ENCODE results near the gene TCF7L1.

The TCF7L1 gene

GRCh38 chr2:85242321-85242720 is 109.1 kb downstream of the TCF7L1 start:
- no peaks in the 10 kb centered on the region for H3K9me3 ChIP-seq (ENCODE audit: control extremely low read depth in 1 of 5, control insufficient read depth in 4 of 5, insufficient read depth in 2 of 5, low read depth in 1 of 5, low read length in 4 of 5)
- no peaks in the 10 kb centered on the region for H3K36me3 ChIP-seq (ENCODE audit: control insufficient read depth in 4 of 4, insufficient read depth in 4 of 4, low read length in 3 of 4)
- peaks cover 0 to 15% (median 4%) of the 10 kb centered on the region in 5 experiments for H3K27me3 ChIP-seq (replicated peaks in 2 of 5; ENCODE audit: control insufficient read depth in 4 of 5, insufficient read depth in 5 of 5, low read length in 4 of 5)
- CTCF ChIA-PET = interaction anchor here (1.3 kb wide), 1 partner anchor 176 kb away, joined by 6 read pairs; no protein-coding TSS in a partner anchor
- no peaks in the 10 kb centered on the region for H3K4me1 ChIP-seq (ENCODE audit: control extremely low read depth in 1 of 4, control insufficient read depth in 4 of 4, insufficient read depth in 4 of 4, low read length in 3 of 4)
- H3K27ac ChIP-seq (ENCODE audit: insufficient read depth in 1 of 2, low read depth in 1 of 2, low read length in 2 of 2, poor library complexity in 1 of 2, severe bottlenecking in 2 of 2) = no peak overlapping the region
- 96% methylated on average over 7 of the region's 7 CpGs for WGBS (ENCODE audit: insufficient coverage)
- POLR2A ChIA-PET = no interaction called here
- DNase-seq = no peak
- no peak overlapping the region for H3K4me3 ChIP-seq (ENCODE audit: control insufficient read depth in 1 of 7, extremely low read depth in 1 of 7, insufficient read depth in 4 of 7, low read depth in 2 of 7, low read length in 6 of 7)

DNA sequence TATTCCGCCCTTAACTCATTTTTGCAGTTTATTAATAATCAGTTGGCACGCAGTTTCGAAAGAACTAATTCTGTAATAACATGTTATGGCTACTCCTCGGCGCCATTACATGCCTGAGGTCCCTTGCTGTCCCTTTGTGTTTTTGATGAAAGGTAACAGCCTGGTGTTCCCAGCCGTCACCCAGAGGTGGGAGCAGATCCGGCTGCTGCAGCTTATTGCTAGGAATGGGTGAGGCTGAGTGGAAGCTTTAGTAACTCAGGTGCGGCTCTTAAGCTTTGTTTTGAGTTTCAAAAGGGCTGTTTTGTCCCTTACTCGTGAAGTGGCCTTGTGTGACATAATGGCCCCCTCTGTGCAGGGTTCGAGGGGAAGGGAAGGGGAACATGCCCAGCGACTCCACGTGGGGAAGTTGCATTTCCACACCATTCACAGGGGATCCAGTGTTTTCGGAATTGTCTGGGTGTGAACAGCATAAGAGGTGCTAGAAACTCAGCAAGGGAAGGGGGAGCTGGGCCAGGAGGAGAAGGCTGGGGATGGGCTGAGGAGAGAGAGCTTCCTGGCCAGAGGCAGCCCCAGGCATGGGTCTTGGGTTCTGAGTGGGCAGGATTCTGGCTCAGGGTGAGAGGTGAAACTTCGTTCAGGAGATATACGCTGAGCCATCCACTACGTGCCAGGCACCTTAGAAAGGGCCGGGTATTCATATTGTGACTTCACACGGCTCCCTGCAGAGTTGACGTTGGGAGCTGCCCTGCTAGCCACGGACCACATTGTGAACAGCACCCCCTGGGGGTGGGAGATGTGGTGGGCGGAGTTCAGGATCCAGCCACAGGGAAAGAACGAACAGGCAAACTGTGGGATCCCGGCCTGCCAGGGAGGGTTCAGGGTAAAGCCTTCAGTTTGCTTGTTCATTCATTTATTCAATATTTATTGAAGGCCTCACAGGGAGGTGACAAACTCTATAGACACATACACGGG is 110.2 kb downstream of the TCF7L1 start:
- H3K27me3 ChIP-seq (replicated peaks in 2 of 5; ENCODE audit: control insufficient read depth in 4 of 5, insufficient read depth in 5 of 5, low read length in 4 of 5) = peaks cover 0 to 10% (median under 1%) of the 10 kb centered on the region in 5 experiments
- ChIA-PET CTCF (interaction anchor here (1.3 kb wide), 1 partner anchor 177 kb away, joined by 6 read pairs; no protein-coding TSS in a partner anchor), POLR2A (no interaction called here)
- H3K36me3 ChIP-seq (ENCODE audit: control insufficient read depth in 4 of 4, insufficient read depth in 4 of 4, low read length in 3 of 4) = no peaks in the 10 kb centered on the region
- no peaks in the 10 kb centered on the region for H3K9me3 ChIP-seq (ENCODE audit: control extremely low read depth in 1 of 5, control insufficient read depth in 4 of 5, insufficient read depth in 2 of 5, low read depth in 1 of 5, low read length in 4 of 5)
- no peak overlapping the region for H3K4me3 ChIP-seq (ENCODE audit: control insufficient read depth in 1 of 7, extremely low read depth in 1 of 7, insufficient read depth in 4 of 7, low read depth in 2 of 7, low read length in 6 of 7)
- peak; percentile 43 to 68 (median 62) for DNase-seq
- H3K27ac ChIP-seq (ENCODE audit: insufficient read depth in 1 of 2, low read depth in 1 of 2, low read length in 2 of 2, poor library complexity in 1 of 2, severe bottlenecking in 2 of 2) = no peak overlapping the region
- no peaks in the 10 kb centered on the region for H3K4me1 ChIP-seq (ENCODE audit: control extremely low read depth in 1 of 4, control insufficient read depth in 4 of 4, insufficient read depth in 4 of 4, low read length in 3 of 4)
- 68% methylated on average over 14 of the region's 24 CpGs for WGBS (ENCODE audit: insufficient coverage)

DNA sequence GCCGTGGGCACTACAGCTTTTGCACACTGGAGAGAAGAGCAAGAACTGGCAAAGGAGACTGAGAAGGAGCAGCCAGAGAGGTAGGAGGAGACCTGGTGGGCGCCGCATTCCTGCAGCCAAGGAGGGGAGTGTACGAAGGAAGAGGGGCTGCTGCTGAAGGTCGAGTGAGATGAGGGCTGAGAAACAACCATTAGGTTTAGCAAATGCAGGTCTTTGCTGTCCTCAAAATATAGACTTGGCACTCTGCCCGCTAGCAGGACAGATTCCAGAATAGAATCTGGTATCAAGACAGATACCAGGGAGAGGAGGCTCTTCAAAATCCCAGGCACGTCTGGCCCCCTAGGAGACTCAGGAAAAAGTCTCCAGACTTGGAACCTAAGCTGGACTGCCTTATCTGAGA is 111.6 kb downstream of the TCF7L1 start:
- Histone ChIP-seq H3K4me1 (ENCODE audit: control extremely low read depth in 1 of 4, control insufficient read depth in 4 of 4, insufficient read depth in 4 of 4, low read length in 3 of 4) (no peaks in the 10 kb centered on the region), H3K27me3 (replicated peaks in 2 of 5; ENCODE audit: control insufficient read depth in 4 of 5, insufficient read depth in 5 of 5, low read length in 4 of 5) (peaks cover 0 to 7% (median 0%) of the 10 kb centered on the region in 5 experiments), H3K9me3 (ENCODE audit: control extremely low read depth in 1 of 5, control insufficient read depth in 4 of 5, insufficient read depth in 2 of 5, low read depth in 1 of 5, low read length in 4 of 5) (no peaks in the 10 kb centered on the region), H3K27ac (ENCODE audit: insufficient read depth in 1 of 2, low read depth in 1 of 2, low read length in 2 of 2, poor library complexity in 1 of 2, severe bottlenecking in 2 of 2) (no peak overlapping the region), H3K36me3 (ENCODE audit: control insufficient read depth in 4 of 4, insufficient read depth in 4 of 4, low read length in 3 of 4) (no peaks in the 10 kb centered on the region), H3K4me3 (ENCODE audit: control insufficient read depth in 1 of 7, extremely low read depth in 1 of 7, insufficient read depth in 4 of 7, low read depth in 2 of 7, low read length in 6 of 7) (no peak overlapping the region)
- ChIA-PET CTCF (interaction anchor here (0.8 to 1.9 kb wide), 5 partner anchors 13 to 200 kb away, joined by 3 to 6 read pairs (median 4); no protein-coding TSS in a partner anchor), POLR2A (no interaction called here)
- DNase-seq = no peak
- WGBS (ENCODE audit: insufficient coverage) = 93% methylated on average over 7 of the region's 7 CpGs

GRCh38 chr2:85245891-85246290 is 112.7 kb downstream of the TCF7L1 start:
- ChIA-PET CTCF (interaction anchor here (0.9 to 1.9 kb wide), 4 partner anchors 11 to 167 kb away, joined by 3 to 6 read pairs (median 3); no protein-coding TSS in a partner anchor), POLR2A (no interaction called here)
- Histone ChIP-seq H3K4me3 (ENCODE audit: control insufficient read depth in 1 of 7, extremely low read depth in 1 of 7, insufficient read depth in 4 of 7, low read depth in 2 of 7, low read length in 6 of 7) (no peak overlapping the region), H3K9me3 (ENCODE audit: control extremely low read depth in 1 of 5, control insufficient read depth in 4 of 5, insufficient read depth in 2 of 5, low read depth in 1 of 5, low read length in 4 of 5) (no peaks in the 10 kb centered on the region), H3K36me3 (ENCODE audit: control insufficient read depth in 4 of 4, insufficient read depth in 4 of 4, low read length in 3 of 4) (no peaks in the 10 kb centered on the region), H3K4me1 (ENCODE audit: control extremely low read depth in 1 of 4, control insufficient read depth in 4 of 4, insufficient read depth in 4 of 4, low read length in 3 of 4) (no peaks in the 10 kb centered on the region), H3K27ac (ENCODE audit: insufficient read depth in 1 of 2, low read depth in 1 of 2, low read length in 2 of 2, poor library complexity in 1 of 2, severe bottlenecking in 2 of 2) (no peak overlapping the region), H3K27me3 (replicated peaks in 2 of 5; ENCODE audit: control insufficient read depth in 4 of 5, insufficient read depth in 5 of 5, low read length in 4 of 5) (peaks cover 0 to 7% (median 0%) of the 10 kb centered on the region in 5 experiments)
- no peak for DNase-seq
- WGBS (ENCODE audit: insufficient coverage) = 95% methylated on average over 3 of the region's 4 CpGs

GRCh38 chr2:85246348-85246747 is 113.2 kb downstream of the TCF7L1 start:
- no peak for DNase-seq
- Histone ChIP-seq H3K9me3 (ENCODE audit: control extremely low read depth in 1 of 5, control insufficient read depth in 4 of 5, insufficient read depth in 2 of 5, low read depth in 1 of 5, low read length in 4 of 5) (no peaks in the 10 kb centered on the region), H3K4me3 (ENCODE audit: control insufficient read depth in 1 of 7, extremely low read depth in 1 of 7, insufficient read depth in 4 of 7, low read depth in 2 of 7, low read length in 6 of 7) (no peak overlapping the region), H3K36me3 (ENCODE audit: control insufficient read depth in 4 of 4, insufficient read depth in 4 of 4, low read length in 3 of 4) (no peaks in the 10 kb centered on the region), H3K4me1 (ENCODE audit: control extremely low read depth in 1 of 4, control insufficient read depth in 4 of 4, insufficient read depth in 4 of 4, low read length in 3 of 4) (no peaks in the 10 kb centered on the region), H3K27ac (ENCODE audit: insufficient read depth in 1 of 2, low read depth in 1 of 2, low read length in 2 of 2, poor library complexity in 1 of 2, severe bottlenecking in 2 of 2) (no peak overlapping the region), H3K27me3 (replicated peaks in 2 of 5; ENCODE audit: control insufficient read depth in 4 of 5, insufficient read depth in 5 of 5, low read length in 4 of 5) (peaks cover 0 to 7% (median 0%) of the 10 kb centered on the region in 5 experiments)
- ChIA-PET CTCF (interaction anchor here (0.9 to 1.9 kb wide), 4 partner anchors 12 to 168 kb away, joined by 3 to 6 read pairs (median 3); no protein-coding TSS in a partner anchor), POLR2A (no interaction called here)
- 90% methylated on average over 2 of the region's 5 CpGs for WGBS (ENCODE audit: insufficient coverage)

DNA sequence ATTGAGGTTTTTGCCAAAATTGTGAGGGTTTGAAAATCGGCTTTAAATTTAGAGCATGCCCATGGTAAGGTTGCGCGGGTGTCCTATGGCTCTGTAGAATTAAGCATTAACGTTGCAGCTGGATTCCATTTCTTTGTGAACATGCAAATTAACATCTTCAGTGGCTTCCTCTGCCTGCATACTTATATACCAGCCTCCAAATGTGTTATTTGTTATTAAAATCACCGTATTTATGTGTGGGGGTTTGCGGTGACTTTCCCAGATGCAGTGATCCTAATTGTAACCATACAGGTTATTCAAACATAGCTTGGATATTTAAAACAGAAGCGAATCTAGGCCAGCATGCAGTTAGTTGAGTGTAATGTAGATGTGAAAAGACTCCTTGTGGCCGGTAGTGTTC is 114.4 kb downstream of the TCF7L1 start:
- H3K36me3 ChIP-seq (ENCODE audit: control insufficient read depth in 4 of 4, insufficient read depth in 4 of 4, low read length in 3 of 4) = no peaks in the 10 kb centered on the region
- no peak overlapping the region for H3K4me3 ChIP-seq (ENCODE audit: control insufficient read depth in 1 of 7, extremely low read depth in 1 of 7, insufficient read depth in 4 of 7, low read depth in 2 of 7, low read length in 6 of 7)
- no peak for DNase-seq
- ChIA-PET CTCF (interaction anchor here (1.6 kb wide), 1 partner anchor 19 kb away, joined by 3 read pairs; no protein-coding TSS in a partner anchor), POLR2A (no interaction called here)
- no peaks in the 10 kb centered on the region for H3K9me3 ChIP-seq (ENCODE audit: control extremely low read depth in 1 of 5, control insufficient read depth in 4 of 5, insufficient read depth in 2 of 5, low read depth in 1 of 5, low read length in 4 of 5)
- H3K27me3 ChIP-seq (replicated peaks in 2 of 5; ENCODE audit: control insufficient read depth in 4 of 5, insufficient read depth in 5 of 5, low read length in 4 of 5) = peaks cover 0 to 5% (median 0%) of the 10 kb centered on the region in 5 experiments
- H3K4me1 ChIP-seq (ENCODE audit: control extremely low read depth in 1 of 4, control insufficient read depth in 4 of 4, insufficient read depth in 4 of 4, low read length in 3 of 4) = no peaks in the 10 kb centered on the region
- H3K27ac ChIP-seq (ENCODE audit: insufficient read depth in 1 of 2, low read depth in 1 of 2, low read length in 2 of 2, poor library complexity in 1 of 2, severe bottlenecking in 2 of 2) = no peak overlapping the region
- WGBS (ENCODE audit: insufficient coverage) = 100% methylated on average over 1 of the region's 8 CpGs

All from common myeloid progenitor, CD34-positive (primary cell).